Measurements from ENCODE around the gene HLA-DOB.
A peak's percentile ranks its signal among the peaks of the same experiment; 100 is the strongest.

Gene HLA-DOB

GRCh38 chr6:32842690-32843089, 25.9 kb upstream of the HLA-DOB start:
- no peak for TF ChIP-seq CTCF (IDR thresholded peaks at IDR 0.05; ENCODE audit: extremely low read depth, missing control alignments)
- DNase-seq (ENCODE audit: low spot score): no peak

- no peak for DNase-seq (ENCODE audit: low spot score)
- no peak for TF ChIP-seq CTCF (IDR thresholded peaks at IDR 0.05; ENCODE audit: extremely low read depth, missing control alignments)
Observed at GRCh38 chr6:32842021-32842650, 25.3 kb upstream of the HLA-DOB start.

GRCh38 chr6:32840604-32841246, 23.9 kb upstream of the HLA-DOB start:
- no peak for TF ChIP-seq CTCF (IDR thresholded peaks at IDR 0.05; ENCODE audit: extremely low read depth, missing control alignments)
- DNase-seq (ENCODE audit: low spot score): peak; percentile 46

GRCh38 chr6:32839356-32839755, 22.6 kb upstream of the HLA-DOB start:
- TF ChIP-seq CTCF (IDR thresholded peaks at IDR 0.05; ENCODE audit: extremely low read depth, missing control alignments): no peak
- no peak for DNase-seq (ENCODE audit: low spot score)

- peak; percentile 79 for TF ChIP-seq CTCF (IDR thresholded peaks at IDR 0.05; ENCODE audit: extremely low read depth, missing control alignments)
- DNase-seq (ENCODE audit: low spot score): peak; percentile 89
Observed at GRCh38 chr6:32838114-32838958, 21.5 kb upstream of the HLA-DOB start, which contains the start of gene TAP2. TSS of gene TAP2 (minus strand) at chr6:32838739. CDS start at chr6:32838233, 506 bp downstream.

GRCh38 chr6:32837651-32838113, 20.9 kb upstream of the HLA-DOB start:
- DNase-seq (ENCODE audit: low spot score): no peak

More at GRCh38 chr6:32837651-32838113, 20.9 kb upstream of the HLA-DOB start:
- TF ChIP-seq CTCF (IDR thresholded peaks at IDR 0.05; ENCODE audit: extremely low read depth, missing control alignments): no peak
